NCI-H226 (cell line): Measurements from ENCODE around the gene PCLAF.
"Not testable (repeated sequence)": the region's sequence is repeated elsewhere in the genome, so short reads cannot be mapped to it uniquely, and the experiment has no call there.

Experiments
- DNase-seq: peaks from one replicate; pipeline ENCODE4 v3.0.0-alpha.2; 2015

Gene PCLAF, protein sequence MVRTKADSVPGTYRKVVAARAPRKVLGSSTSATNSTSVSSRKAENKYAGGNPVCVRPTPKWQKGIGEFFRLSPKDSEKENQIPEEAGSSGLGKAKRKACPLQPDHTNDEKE

GRCh38 chr15:64381000-64381751, at the start of gene PCLAF:
PCLAF (minus strand) TSS chr15:64381441; CDS start chr15:64381371, 70 bp downstream.
- DNase-seq: peak; percentile 100

DNA sequence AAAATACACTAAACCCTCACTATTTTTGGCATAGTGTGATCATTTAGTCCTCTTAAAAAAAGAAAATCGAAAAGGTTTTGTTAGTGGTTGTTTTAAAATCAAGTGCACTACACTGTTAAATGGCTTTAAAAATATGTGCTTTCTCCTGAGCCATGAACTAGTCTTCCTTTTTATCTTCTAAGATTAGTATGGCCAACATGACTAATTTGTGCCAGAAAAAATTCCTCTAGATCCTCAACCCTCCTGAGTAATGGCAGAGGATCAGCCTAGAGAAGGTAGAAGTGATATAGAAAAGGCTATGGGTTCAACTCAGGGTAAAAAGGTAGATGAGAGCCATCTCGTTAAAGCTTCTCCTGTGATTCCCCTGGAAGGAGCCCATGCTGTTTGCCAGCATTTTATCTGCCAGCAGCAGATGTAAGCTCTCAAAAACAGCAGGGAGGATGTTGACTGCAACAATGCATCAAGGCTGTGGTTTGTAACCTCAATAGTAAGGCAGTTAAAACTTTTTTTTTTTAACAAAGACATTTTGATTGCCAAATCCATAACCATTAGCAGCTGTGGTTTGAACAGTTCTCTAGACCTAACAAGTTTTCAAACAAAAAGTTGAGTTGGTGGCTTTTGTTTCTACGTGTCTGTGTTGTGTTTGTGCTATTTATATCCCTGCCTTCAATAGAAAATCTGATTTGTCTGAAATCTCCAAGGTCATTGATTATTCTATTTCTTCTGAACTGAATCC, 48.9 kb upstream of the PCLAF start:
- peak; percentile 64 for DNase-seq

DNA sequence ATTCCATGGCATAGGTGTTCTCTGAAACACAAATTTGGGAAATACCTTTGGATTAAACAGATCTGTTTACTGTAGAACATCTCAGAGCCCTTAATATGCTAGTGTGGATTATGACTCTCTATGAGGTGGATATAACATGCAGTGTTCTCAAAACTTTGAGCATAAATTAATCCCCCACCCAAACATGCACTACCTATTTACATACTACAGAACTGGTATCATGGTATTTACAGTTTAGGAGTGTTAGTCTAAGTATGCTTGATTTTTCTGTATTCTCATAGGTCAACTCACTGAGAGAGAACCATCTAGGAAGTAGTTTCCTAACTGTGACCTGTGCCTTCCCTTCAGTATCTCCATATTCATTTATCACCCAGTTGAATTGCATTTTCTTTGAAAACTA, 48.2 kb upstream of the PCLAF start:
- DNase-seq: no peak

GRCh38 chr15:64426845-64427465, 45.7 kb upstream of the PCLAF start:
- peak; percentile 14 for DNase-seq

GRCh38 chr15:64425221-64425620, 44.0 kb upstream of the PCLAF start:
- DNase-seq: no peak

GRCh38 chr15:64423970-64424369, 42.7 kb upstream of the PCLAF start:
- DNase-seq: no peak

GRCh38 chr15:64422697-64423096, 41.5 kb upstream of the PCLAF start:
- no peak for DNase-seq

DNA sequence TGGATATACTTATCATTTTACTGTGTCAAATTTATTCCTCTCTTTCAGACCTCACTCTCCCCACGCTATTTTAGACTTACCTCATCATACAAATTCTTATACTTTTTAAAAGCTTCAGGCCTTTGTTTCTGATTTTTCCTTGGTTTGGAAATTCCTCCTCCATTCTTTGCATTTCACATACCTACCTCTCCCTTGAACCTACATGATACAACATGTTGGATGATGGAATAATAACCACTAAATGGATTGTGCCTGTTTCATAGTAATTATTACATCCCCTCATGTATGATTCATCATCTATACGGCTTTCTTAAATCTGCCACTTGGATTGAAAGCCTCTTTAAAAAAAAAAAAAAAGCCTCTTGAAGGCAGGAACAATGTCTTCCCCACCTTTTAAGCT, 31.0 kb upstream of the PCLAF start:
- DNase-seq: no peak

GRCh38 chr15:64400583-64400982, 19.3 kb upstream of the PCLAF start:
- DNase-seq: no peak

DNA sequence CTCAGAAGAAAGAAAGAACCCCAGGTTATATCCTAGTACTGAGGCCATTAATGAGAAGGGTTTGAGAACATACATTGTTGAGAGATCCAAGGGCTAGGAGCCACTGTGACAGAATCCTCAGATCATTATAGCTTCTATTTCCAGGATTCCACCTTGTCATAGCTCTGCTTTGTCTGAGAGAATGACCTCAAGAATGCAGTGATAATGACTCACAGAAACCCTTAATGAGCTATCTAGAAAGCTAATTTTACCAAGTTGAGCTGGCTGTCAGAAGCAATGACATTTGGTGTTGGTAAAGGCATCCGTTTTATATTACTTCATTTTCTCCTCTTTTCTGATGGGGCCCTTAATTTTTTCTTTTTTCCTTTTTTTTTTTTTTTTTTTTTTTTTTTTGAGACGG, 17.3 kb upstream of the PCLAF start:
- no peak for DNase-seq

DNA sequence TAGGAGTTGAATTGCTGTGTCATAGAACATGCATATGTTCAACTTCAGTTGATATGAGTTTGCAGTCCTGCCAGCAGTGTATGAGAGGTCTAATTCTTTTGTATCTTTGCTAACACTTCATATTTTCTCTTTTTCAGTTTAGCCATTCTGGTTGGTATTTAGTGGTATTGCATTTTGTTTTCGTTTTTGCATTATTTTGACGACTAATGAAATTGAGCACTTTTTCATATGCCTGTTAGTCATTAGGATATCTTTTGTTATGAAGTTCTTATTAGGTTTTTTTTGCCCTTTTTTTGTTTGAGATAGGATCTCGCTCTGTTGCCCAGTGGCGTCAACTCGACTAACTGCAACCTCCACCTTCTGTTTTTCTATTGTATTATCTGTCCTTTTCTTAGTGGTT, 15.5 kb upstream of the PCLAF start:
- no peak for DNase-seq

DNA sequence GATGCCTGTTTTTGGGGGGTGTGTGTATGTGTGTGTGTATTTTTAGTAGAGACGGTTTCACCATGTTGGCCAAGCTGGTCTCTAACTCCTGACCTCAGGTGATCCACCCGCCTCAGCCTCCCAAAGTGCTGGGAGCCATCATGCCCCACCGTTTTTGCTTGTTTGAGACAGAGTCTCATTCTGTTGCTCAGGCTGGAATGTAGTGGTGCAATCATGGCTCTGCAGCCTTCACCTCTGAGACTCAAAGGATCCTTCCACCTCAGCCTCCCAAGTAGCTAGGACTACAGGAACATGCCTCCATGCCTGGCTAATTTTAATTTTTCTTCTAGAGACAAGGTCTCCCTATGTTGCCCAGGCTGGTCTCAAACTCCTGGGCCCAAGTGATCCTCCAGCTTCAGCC, 11.2 kb upstream of the PCLAF start:
- DNase-seq: not testable (repeated sequence)

DNA sequence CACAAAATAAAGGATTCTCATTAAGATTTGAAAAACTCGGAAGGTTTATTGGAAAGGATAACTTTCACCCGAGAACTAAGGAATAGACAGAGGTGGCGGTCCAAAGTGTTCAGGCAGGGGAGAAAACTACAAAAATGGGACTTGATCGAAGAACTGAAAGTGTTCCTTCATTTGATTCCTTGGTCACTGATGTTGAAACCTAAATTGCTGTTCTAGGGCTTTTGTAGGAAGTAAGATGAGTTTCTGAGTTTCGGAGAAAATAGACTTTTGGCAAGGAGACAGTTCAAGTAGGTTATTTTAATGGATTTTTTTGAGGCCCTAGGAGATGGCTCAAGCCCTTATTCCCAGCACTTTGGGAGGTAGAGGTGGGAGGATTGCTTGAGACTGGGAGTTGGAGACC, 7.8 kb upstream of the PCLAF start:
- DNase-seq: no peak

DNA sequence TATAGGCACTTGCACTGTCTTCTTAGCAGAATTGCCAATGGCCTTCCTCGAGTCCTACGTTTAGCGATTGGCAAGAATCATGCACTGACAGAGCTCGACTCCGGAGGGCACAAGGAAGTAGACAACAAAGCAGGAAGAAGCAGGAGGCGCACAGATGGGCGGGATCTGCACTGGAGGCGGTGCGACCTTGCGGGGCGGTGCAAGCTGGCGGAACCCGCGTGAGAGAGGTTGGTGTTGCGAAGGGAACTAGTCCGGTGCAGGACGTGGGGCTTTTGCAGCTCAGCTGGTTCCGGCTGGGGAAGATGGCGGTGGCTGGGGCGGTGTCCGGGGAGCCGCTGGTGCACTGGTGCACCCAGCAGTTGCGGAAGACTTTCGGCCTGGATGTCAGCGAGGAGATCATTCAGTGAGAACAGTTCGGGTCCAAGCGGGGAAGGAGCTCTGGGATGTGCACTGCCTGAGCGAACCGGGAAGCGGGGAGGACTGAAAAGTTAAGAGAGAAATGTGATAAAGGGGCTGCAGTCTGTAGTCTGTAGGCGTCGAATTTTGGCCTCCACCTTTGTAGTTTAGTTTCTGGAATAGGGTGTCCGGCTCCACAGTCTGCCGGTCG, 6.4 kb upstream of the PCLAF start, which contains the start of gene TRIP4:
TSS of gene TRIP4 (plus strand) at position 275 of the 607 bp plus-strand sequence. CDS start at position 303, 28 bp downstream.
- DNase-seq: peak; percentile 97

- DNase-seq: no peak
Observed at GRCh38 chr15:64386291-64386690, 5.0 kb upstream of the PCLAF start.

GRCh38 chr15:64383760-64384159, 2.5 kb upstream of the PCLAF start:
- DNase-seq: no peak

DNA sequence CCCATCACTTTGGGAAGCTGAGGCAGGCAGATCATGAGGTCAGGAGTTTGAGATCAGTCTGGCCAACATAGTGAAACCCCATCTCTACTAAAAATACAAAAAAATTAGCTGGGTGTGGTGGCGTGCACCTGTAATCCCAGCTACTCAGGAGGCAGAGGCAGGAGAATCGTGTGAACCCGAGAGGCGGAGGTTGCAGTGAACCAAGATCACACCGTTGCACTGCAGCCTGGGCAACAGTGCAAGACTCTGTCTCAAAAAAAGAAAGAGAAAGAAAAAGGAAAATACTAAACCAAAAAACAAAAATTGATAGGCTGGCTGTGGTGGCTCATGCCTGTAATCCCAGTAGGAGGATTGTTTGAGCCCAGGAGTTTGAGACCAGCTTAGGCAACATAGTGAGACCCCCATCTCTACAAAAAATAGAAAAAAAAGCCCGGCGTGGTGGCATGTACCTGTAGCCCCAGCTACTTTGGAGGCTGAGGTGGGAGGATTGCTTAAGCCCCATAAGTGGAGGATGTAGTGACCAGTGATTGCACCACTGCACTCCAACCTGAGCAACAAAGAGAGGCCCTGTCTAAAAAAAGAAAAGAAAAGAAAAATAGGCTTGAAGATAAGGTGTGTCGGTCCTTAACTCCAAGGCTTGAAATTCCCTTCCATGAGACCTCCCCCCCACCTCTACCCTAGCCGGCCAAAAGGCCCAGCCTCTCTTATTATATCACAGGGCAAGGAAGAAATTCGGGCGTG, 941 bp downstream of the PCLAF start:
- DNase-seq: not testable (repeated sequence)

DNA sequence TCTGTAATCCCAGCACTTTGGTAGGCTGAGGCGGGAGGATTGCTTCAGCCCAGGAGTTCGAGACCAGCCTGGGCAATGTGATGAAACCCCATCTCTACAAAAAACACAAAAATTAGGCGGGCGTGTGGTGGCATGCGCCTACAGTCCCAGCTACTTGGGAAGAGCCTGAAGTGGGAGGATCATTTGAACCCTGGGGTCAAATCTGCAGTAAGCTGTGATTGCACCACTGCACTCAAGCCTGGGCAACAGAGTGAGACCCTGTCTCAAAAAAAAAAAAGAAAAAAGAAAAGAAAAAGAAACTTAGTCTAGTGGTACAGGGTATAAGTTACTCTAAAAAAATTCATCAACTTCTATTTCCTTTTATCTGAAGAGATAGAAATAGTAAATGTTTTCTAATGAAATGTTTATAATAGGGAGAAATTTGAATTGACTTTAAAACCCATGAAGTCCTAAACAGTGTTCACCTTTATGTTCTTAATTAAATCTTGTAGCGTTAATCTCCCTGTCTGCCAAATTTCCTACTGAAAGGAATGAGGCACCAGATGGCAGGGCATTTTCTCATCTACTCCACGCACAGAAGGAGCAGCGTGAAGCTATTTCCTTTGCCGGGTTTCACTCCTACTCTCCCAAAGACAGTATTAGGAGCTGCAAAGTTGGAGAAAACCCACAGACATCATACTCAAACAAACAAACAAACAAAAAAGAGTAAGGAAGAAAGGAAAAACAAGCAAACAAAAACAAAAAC, 1.9 kb downstream of the PCLAF start:
- no peak for DNase-seq

DNA sequence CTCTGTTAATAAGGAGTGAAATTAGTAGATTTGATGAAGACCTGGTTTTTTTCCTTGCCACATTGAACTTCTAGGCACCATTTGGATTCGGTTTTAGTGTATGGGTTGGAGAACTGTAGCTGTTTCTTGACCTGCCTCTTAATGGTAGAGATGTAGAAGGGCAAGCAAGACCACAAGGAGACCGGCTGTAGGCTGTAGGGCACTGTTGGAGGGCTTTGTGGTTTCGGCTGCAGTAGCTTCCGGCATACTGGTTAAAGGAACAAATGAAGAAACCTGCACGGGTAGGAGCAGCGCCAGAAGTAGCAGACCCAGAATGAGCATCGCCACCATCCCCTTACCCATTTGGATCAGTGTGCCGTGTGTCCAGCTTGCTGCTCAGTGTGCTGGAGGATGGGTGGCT, 7.9 kb downstream of the PCLAF start:
- no peak for DNase-seq

DNA sequence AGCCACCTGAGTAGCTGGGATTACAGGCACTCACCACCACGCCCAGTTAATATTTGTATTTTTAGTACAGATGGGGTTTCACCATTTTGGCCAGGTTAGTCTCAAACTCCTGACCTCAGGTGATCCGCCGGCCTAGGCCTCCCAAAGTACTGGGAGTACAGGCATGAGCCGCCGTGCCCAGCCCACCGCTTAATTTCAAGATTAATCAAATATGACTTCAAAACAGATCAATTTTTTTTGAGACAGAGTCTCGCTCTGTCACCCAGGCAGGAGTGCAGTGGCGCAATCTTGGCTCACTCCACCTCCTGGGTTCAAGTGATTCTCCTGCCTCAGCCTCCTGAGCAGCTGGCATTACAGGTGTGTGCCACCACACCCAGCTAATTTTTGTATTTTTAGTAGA, 9.9 kb downstream of the PCLAF start:
- not testable (repeated sequence) for DNase-seq

DNA sequence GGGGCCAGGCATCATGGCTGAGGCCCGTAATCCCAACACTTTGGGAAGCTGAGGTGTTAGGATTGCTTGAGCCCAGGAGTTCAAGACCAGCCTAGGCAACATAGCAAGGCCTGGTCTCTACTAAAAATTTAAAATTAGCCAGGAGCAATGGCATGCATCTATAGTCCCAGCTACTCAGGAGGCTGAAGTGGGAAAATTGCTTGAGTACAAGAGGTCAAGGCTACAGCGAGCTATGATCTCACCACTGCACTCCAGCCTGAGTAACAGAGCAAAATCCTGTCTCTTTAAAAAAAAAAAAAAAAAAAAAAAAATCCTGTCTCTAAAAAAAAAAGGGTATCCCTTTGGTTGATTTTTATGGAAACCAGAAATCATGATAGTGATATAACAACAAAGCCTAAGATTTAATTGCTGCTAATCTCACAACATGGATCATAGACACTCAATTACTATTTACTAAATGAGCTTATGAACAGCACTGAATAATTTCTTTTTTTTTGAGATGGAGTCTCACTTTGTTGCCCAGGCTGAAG, 12.1 kb downstream of the PCLAF start:
- DNase-seq: no peak
